Retina (tissue), 1 donor: ENCODE results near the gene PEX26.
"Not testable (repeated sequence)": the region's sequence is repeated elsewhere in the genome, so short reads cannot be mapped to it uniquely, and the experiment has no call there.

Experiments
- DNase-seq: peaks from one replicate; pipeline ENCODE4 v3.0.0-alpha.2; 2016

Gene PEX26

DNA sequence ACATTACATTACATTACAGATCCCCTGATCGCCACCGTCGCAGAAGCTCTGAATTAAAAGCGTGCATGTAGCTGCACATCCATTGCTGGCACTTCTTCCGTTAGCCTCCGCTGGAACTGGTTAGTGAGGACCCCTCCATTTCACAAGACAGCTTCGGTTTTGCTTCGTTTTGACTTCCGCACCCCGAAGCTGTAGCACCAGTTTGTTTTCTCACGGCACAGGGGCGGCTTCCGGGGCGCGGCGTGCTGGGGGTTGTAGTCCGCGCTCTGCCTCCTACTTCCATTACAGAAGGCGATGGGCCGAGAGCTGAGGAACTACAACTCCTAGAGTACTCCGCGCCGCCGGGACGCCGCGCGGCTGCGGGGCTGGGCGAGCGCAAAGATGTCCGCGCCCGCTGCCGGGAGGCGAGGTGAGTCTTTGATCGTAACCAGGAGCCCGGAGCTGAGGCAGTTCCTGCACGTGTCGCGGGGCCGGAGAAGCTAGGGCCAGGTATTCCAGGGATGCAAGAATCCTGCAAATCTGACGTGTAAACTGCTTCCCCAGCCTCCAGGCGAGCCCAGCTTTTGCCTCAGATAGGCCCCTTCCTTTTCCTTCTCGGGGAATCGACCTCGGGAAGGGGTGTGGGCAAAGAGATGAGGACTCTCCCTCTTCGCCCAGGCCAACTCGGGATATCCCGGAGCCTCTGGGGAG lies at the start of gene PEX26:
Gene PEX26, plus strand, starts transcription at position 352 of the 690 bp plus-strand sequence. CDS start 387 bp downstream, outside the sequence.
- peak; percentile 95 for DNase-seq

DNA sequence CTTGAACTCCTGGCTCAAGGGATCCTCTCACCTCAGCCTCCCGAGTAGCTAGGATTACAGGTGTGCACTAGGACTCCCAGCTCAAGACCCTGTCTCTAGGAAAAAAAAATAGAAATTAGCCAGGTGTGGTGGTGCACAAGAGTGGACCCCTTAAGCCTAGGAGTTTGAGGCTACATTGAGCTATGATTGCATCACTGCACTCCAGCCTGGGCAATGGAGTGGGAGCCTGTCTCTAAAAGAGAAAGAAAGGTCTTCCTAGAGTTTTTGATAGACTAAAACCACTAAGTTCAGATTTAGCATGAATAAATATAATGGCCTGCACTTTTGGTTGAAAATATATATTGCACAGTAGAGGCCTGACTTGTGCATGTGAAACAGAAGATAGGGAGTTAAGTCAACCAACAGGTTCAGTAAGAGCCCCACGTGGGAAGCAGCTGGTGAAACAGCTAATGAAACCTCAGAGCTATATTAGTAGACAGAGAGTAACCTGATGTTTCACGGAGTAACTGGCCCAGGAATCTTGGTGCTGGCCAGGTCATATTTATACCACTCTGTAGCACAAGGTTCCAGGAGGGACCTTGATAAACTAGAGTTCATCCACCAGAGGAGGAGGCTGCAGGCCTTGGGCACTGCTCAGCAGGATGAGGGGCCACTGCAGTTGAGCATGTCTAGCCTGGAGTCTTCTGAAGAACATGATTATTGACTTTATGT lies 48.8 kb upstream of the PEX26 start:
- DNase-seq: no peak

DNA sequence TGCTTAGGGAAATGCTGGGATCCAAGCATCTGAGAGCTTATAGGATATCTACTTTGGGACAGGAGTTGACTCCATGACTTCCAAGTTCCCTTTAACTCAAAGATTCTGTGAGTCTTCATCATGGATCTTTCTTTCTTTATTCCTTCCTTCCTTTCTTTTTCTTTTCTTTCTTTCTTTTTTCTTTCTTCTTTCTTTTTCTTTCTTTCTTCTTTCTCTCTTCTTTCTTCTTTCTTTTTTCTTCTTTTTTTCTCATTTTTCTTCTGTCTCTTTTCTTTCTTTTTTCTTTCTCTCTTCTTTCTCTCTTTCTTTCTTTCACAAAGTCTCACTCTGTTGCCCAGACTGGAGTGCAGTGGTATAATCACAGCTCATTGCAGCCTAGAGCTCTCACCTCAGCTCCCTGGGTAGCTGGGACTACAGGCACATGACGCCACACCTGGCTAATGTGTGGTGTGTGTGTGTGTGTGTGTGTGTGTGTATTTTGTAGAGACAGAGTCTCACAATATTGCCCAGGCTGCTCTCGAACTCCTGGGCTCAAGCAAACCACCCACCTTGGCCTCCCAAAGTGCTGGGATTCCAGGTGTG lies 48.0 kb upstream of the PEX26 start:
- no peak for DNase-seq

DNA sequence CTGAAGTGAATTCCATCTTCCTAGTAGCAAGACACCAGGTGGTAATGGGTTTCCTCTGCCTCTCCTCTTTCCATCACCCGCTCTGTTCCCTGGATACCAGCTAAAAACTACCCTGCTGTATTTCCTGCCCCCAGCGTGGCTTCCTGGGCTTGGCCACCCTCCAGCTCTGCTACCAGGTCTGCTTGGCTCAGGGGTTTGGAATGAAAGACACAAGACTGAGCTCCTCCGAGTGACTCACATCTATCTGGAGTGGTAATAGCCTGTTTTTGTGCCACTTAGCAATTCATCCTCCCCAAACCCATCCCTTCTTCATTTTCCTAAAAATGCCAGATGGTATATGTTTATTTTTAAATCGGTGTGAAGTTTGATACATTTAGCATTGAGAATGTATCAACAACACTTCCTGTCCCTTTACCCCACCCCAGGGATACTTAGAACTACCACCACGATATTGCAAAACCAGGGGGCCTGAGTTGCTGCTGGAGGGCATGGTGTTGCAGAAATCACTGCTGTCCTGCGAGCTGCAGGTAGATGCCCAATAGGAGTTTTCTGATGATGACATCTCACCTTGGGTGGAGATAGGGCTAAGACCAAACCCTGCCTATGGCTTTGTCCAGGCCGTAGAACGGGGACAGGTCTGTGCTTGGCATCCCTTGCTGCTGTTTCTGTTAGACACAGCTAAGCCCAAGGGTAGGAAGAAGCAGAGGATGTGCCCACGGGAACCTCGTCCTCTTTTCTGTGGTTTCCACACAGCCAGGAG lies 45.9 kb upstream of the PEX26 start:
- DNase-seq: no peak

DNA sequence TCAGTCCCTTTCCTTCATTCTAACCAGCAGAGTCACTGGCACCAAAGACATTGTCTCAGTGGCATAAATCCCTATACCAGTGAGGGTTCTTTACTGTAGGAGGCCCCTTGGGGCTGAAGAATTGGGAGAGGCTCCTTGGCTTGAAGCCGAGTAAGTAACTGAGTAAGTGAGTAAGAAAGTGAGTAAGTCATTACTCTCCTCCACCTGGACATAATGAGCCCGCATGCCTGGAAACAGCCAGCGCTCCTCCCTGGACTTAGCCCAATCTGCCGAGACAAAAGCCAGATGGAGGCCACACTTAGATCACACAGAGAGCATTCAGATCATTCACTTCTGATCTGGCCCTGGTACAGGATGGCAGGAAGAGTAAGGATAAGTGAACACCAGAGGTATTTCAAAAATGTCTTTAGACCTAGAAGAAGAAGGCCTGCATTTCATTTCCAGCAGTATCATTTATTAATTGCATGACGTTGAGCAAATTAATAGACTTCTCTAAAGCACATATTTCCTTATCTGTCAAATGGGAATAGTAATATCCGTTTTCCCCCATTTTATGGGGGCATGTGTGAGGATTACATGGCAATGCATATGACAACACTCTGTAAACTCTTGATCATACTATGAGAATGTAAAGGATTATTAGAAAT lies 45.2 kb upstream of the PEX26 start:
- no peak for DNase-seq

DNA sequence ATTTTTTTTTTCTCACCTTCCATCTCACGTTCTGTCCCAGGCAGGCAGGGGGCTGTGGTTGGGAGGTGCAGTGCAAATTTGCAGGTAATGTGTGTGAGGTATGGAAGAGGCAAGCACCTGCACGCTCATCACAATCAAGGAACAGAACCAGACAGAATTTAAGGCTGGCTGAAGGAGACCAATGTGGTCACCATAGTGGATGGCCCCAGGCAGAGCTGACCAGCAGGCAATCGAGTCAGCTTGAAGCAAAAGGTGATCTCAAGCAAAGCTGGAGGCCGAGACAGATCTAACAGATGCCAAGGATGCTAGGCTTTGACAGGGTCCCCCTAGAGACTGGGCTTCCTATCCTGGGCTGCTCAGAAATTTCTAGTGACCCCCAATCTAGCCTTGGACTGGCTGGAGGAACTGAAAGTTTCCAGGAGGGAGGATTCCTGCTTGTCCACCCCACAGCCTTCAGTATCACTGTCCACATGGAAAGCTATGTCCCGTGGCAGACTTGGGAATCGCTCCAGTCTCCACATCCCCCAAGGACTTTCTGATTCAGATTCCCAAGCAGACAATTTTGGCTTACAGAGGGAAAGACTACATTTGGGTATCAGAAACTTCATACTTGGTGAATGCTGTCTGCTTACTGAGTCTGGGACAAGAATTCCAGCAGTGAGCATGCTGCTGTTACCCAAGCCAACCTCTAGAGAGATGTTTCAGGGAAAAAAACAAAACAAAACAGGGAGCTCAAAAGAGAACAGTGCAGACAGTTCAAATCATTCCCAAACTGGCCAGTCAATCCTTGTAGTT lies 44.4 kb upstream of the PEX26 start:
- no peak for DNase-seq

DNA sequence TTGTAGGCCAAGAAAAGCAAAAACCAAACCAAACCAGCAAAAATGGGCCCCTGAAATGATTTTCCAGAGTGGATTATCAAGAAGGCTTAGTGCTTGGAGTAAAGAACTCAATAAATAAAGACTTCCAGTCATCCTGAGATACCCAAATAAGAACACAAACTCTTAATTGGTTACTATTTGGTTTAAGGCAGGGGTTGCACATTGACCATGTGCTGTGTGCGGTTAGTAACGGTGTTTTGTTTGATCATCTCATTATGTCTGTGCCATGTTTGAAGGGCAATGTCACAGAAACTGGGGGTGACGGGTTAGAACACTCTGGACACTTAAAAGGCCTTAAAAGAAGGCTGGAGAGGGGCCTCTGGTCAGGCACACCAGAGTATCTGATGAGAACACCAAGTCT lies 43.7 kb upstream of the PEX26 start:
- no peak for DNase-seq

DNA sequence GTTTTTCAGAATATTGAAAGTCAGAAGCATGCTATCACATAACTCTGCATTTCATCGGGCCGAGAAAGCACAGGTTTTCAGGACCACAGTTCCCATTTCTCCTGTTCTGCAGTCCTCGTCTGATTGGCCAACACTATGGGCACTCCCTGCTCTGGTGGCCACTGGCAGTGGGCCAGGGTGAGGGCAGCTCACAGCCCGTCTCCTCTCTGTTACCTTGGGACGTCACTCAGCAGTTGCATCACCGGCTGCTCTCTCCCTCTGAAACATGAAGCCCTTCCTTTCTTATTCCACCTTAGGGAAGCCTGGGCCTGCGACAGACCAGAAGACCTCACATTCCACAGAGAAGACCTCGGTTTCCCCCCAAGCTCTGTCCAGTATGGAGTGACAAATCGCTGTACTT lies 42.0 kb upstream of the PEX26 start:
- DNase-seq: no peak

DNA sequence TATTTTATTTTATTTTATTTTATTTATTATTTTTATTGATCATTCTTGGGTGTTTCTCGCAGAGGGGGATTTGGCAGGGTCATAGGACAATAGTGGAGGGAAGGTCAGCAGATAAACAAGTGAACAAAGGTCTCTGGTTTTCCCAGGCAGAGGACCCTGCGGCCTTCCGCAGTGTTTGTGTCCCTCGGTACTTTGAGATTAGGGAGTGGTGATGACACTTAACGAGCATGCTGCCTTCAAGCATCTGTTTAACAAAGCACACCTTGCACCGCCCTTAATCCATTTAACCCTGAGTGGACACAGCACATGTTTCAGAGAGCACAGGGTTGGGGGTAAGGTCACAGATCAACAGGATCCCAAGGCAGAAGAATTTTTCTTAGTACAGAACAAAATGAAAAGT lies 36.9 kb upstream of the PEX26 start:
- DNase-seq: not testable (repeated sequence)

DNA sequence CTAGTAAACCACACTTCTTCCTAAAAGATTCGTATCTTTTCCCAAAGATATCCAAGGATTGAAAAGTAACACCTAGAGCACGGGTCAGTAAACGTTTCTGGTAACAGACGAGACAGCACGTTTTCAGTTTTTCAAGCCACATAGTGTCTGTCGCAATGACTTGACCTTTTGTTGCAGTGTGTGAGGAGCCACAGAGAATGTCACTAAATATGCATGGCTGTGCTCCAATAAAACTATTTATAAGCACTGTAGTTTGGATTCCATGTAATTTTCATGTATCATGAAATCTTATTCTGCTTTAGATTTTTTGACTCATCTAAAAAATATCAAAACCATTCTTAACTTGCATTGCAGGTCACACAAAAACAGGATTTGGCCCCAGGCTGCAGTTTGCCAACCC lies 35.1 kb upstream of the PEX26 start:
- no peak for DNase-seq

DNA sequence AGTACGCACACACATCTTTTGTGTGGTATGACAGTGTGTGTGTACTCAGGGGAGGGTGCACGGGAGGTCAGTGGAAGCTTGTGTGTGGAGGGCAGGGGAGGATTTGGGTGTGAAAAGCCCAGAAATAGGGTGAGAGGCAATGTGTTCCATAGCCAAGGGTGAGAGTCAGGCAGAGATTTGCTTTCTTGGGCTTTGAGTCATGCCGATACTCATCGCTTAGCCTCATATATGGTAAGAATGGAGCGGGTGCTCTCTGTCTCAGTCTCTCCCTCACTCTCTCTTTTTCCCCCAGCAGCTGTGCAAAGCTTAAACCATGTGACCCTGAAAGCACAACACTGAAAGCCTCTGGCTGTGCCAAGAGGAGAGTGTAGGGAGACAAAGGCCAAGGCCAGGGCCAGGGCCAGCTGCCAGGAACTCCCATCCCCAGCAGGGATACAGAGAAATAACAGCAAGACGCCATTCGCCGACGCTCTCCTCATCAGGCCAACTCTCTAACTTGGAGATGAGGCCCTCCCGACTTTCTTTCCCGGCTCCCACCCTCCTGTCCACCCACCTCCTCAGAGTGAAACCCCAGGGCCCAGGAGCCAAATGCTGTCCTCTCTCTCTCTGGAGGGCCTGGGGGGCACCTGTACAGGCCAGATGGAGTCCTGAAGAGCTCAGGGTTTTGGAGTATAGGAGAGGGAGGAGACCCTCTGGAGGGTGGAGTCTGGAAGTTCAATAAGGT lies 33.1 kb upstream of the PEX26 start:
- no peak for DNase-seq

DNA sequence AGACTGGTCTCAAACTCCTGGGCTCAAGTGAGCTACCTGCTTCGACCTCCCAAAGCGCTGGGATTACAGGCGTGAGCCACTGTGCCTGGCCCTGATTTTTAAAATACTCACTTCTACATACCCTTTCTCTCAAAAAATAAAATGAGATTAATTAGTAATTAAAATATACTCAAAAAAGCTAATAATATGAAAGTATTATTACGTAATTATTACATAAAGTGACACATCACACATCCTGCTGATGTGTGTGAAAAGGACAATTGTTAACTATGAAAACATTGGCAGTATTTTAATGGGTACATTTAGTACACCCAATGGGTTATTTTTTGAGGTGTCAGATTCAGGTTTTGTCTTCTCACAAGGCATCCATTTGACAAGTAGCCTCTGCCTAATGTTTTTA lies 32.0 kb upstream of the PEX26 start:
- no peak for DNase-seq

DNA sequence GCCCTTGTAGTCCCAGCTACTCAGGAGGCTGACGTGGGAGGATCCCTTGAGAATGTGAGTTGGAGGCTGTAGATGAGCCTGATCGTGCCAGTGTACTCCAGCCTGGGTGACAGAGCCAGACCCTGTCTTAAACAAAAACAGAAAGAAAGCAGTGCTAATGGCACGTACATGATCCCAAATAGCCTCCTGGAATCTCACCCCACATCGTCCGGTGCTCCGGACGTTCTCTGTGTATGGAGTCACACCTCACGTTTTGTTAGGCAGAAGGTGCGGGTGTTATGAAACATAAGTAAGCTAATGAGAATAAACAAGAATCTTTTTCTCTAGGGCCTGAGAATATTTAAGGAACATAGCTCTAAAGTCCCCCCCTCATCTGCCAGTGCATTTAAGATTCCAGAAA lies 29.7 kb upstream of the PEX26 start:
- no peak for DNase-seq

DNA sequence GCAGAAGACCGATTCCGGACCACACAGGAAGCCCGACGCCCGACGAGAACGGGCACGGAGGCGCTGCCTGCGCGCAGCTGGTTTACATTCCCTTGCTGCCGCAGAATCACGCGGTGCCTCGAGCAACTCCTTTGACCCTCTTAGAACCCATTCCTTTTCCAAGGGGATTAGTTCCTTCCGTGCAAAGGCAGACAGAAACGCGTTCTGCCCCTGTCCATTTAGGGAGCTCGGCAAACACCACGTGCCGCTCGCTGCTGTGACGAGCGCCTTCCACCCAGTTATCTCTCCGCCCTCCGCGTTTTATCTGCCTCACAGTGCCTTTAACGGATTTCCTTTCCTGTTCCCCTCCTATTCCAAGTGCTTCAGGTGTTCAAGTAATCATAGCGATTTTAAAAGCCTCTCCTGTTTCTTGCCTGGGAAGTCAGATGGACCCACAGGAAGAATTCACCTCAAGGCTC lies 29.3 kb upstream of the PEX26 start:
- no peak for DNase-seq

DNA sequence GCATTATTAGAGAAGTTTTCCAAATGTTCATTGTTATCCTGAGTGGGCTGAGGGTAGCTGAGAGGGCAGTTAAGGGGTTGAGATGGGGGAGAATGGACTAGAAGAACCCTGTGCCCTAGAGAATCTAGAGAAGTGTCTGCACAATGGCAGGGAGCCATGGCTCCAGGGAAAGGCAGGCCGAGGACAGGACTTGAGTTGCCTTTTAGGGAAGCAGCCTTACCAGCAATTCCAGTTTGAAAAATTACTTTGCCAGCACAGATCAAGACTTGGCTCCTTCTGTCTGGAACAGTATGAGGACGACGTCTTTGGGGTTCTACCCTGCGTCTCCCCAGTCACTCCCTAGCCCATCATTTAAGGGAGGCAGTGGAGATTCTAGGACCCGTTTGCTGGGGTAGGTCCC lies 27.7 kb upstream of the PEX26 start:
- DNase-seq: no peak

DNA sequence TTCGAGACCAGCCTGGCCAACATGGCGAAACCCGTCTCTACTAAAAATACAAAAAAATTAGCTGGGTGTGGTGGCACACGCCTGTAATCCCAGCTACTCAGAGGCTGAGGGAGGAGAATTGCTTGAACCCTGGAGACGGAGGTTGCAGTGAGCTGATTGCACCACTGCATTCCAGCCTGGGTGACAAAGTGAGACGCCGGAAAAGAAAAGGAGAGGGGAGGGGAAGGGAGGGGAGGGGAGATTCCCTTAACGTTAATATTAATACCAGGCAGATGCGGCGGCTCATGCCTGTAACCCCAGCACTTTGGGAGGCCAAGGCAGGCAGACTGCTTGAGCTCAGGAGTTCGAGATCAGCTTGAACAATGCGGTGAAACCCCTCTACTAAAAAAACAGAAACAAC lies 26.7 kb upstream of the PEX26 start:
- not testable (repeated sequence) for DNase-seq

DNA sequence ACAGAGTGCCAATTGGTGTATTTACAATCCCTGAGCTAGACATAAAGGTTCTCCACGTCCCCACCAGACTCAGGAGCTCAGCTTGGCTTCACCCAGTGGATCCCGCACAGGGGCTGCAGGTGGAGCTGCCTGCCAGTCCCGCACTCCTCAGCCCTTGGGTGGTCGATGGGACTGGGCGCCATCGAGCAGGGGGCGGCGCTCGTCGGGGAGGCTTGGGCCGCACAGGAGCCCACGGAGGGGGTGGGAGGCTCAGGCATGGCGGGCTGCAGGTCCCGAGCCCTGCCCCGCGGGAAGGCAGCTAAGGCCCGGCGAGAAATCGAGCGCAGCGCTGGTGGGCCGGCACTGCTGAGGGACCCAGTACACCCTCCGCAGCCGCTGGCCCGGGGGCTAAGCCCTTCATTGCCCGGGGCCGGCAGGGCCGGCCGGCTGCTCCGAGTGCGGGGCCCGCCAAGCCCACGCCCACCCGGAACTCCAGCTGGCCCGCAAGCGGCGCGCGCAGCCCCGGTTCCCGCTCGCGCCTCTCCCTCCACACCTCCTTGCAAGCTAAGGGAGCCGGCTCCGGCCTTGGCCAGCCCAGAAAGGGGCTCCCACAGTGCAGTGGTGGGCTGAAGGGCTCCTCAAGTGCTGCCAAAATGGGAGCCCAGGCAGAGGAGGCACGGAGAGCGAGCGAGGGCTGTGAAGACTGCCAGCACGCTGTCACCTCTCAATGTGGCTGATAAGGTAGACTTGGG lies 24.4 kb upstream of the PEX26 start:
- not testable (repeated sequence) for DNase-seq

DNA sequence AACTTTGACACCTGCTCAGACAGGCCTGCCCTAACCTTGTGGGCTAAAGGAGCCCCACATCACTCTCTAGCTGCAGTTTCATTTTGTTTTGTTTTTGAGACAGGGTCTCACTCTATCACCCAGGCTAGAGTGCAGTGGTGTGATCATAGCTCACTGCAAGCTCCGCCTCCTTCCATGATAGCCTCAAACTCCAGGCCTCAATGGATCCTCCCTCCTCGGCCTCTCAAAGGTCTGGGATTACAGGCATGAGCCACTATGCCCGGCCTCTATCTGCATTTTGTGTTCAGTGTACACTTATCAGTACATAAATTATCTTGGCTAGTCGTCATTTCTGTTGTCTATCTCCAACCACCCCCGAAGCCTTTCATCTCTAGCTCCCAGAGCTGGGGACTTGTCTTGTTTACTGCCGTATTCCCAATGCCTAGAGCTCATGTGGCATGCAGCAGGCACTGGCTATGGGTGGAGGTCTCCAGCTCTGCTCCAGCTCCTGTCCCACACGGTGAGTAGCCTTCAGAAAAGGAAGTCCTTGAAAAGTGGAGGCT lies 22.1 kb upstream of the PEX26 start:
- no peak for DNase-seq

DNA sequence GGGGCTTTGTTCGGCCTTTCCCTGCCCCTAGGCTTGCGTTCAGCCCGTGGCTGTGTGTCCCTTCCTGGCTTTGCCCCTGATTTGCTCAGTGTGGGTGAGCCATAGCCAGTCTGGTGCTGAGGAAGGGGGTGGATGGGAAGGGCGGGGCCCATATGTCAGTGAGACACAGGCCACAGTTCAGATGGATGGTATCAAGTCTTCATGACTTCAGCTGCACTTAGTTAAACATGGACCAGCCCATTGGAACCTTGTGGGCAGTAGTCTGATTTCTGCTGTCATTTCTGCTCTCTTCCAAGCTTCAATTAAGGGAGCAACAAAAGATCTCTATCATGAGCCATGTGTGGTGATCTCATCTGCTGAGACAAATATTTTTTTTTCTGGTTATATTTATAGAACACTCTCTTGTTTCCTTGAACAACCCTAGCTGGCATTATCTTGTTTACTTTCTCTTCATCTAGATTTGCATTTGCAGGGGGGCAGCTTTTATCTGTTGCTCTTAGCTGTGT lies 21.6 kb upstream of the PEX26 start:
- no peak for DNase-seq
